B cell (primary cell): ENCODE results near the gene WDR35.

Experiments
- EZH2 ChIP-seq: IDR thresholded peaks from 2 replicates; pipeline ENCODE4 v1.6.1; 2012; ENCODE audit warnings: borderline replicate concordance, low read depth, mild to moderate bottlenecking, moderate library complexity, low read length; ENCODE audit not compliant: insufficient read depth, poor library complexity, severe bottlenecking
- TF ChIP-seq, protein P1 (sequence below): fragments of 200-600 bp; IDR thresholded peaks from one replicate; pipeline ENCODE4 v1.8.0; 2022; ENCODE audit warnings: antibody characterized with exemption, mild to moderate bottlenecking

DNA sequence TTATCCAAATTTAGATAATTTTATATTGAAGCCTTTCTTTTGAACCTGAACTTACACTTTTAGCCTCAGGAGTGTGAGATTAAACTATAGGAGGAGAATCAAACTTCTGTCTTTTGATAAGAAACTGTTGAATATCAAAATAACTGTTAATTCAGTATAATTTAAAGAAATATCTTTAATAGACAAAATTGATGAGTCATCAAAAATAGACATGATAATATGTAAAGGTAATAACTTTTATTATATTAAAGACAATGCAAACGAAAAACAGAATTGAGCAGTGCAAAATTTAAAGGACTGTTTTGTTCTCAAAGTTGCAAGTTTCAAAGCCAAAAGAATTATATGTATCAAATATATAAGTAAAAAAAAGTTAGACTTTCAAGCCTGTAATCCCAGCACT lies 2.0 kb upstream of the WDR35 start:
- TF ChIP-seq, protein P1, sequence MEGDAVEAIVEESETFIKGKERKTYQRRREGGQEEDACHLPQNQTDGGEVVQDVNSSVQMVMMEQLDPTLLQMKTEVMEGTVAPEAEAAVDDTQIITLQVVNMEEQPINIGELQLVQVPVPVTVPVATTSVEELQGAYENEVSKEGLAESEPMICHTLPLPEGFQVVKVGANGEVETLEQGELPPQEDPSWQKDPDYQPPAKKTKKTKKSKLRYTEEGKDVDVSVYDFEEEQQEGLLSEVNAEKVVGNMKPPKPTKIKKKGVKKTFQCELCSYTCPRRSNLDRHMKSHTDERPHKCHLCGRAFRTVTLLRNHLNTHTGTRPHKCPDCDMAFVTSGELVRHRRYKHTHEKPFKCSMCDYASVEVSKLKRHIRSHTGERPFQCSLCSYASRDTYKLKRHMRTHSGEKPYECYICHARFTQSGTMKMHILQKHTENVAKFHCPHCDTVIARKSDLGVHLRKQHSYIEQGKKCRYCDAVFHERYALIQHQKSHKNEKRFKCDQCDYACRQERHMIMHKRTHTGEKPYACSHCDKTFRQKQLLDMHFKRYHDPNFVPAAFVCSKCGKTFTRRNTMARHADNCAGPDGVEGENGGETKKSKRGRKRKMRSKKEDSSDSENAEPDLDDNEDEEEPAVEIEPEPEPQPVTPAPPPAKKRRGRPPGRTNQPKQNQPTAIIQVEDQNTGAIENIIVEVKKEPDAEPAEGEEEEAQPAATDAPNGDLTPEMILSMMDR: no peak
- no peak for TF ChIP-seq EZH2
